Adipocyte (in vitro differentiated cells): ENCODE data around the gene EFCAB11.
"Not testable (repeated sequence)": the region's sequence is repeated elsewhere in the genome, so short reads cannot be mapped to it uniquely, and the experiment has no call there.

Experiments
- DNase-seq: peaks from one replicate; pipeline ENCODE4 v3.0.0-alpha.2; 2015; ENCODE audit warnings: low read depth
- H3K27me3 ChIP-seq: replicated peaks from 2 replicates; pipeline ENCODE4 v1.7.0; 2013; ENCODE audit warnings: mild to moderate bottlenecking, low read length, moderate library complexity; ENCODE audit not compliant: control insufficient read depth, insufficient read depth
- H3K36me3 ChIP-seq: 2 replicates; pipeline ENCODE4 v1.7.0; 2013; ENCODE audit warnings: low read length, mild to moderate bottlenecking, moderate library complexity; ENCODE audit not compliant: control insufficient read depth, insufficient read depth, severe bottlenecking
- H3K4me1 ChIP-seq: 2 replicates; pipeline ENCODE4 v1.7.0; 2013; ENCODE audit warnings: mild to moderate bottlenecking, low read length, moderate library complexity; ENCODE audit not compliant: control insufficient read depth, insufficient read depth
- H3K4me3 ChIP-seq: 2 replicates; pipeline ENCODE4 v1.7.0; 2013; ENCODE audit warnings: mild to moderate bottlenecking, low read length, moderate library complexity
- H3K9ac ChIP-seq: 2 replicates; pipeline ENCODE4 v1.7.0; 2013; ENCODE audit warnings: mild to moderate bottlenecking, low read length, moderate library complexity
- H3K9me3 ChIP-seq: 2 replicates; pipeline ENCODE4 v1.7.0; 2013; ENCODE audit warnings: mild to moderate bottlenecking, low read length, moderate library complexity; ENCODE audit not compliant: control insufficient read depth

Gene EFCAB11

DNA sequence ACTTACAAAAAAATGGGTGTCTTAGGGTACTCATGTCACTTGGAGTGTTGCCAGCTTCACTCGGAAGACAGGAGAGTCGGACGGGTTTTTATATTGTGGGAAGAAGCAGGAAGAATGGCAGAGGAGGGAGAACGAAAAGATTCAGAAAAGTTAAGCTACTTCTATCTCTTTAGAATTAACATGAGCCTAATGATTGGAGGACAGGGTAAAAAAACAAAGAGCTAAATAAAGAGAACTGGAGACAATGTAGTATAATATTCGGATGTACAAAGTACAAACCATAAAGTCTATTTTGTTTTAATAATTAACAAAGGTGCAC is 43.9 kb downstream of the EFCAB11 start:
- no peak for DNase-seq

DNA sequence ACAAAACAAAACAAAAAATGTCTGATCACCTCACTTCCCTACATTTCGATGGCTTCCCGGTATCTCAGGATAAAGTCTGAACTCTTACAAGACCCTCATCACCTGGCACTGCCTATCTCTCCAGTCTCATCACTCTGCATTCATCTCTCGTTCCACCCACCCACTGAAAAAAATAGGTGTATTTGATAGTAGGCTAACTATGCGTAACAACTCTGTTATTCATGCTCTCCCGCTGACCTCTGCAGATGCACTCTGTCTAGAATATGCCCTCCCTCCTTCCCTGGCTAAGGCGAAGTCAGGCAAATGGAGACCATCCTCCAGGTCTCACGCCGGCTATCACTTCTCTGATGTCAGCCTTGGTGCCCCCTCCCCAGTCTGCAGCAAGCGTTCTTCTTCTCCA is 44.9 kb downstream of the EFCAB11 start:
- Histone ChIP-seq H3K27me3 (no peaks in the 10 kb centered on the region), H3K4me1 (peaks cover 30% of the 10 kb centered on the region), H3K9ac (no peak overlapping the region), H3K9me3 (no peaks in the 10 kb centered on the region), H3K4me3 (no peak overlapping the region), H3K36me3 (no peaks in the 10 kb centered on the region)
- DNase-seq: no peak

More for the DNA sequence above, 43.9 kb downstream of the EFCAB11 start:
- Histone ChIP-seq H3K36me3 (no peaks in the 10 kb centered on the region), H3K27me3 (no peaks in the 10 kb centered on the region), H3K4me1 (peaks cover 36% of the 10 kb centered on the region), H3K4me3 (peak overlapping the region; percentile 34), H3K9ac (peak overlapping the region; percentile 56), H3K9me3 (no peaks in the 10 kb centered on the region)

DNA sequence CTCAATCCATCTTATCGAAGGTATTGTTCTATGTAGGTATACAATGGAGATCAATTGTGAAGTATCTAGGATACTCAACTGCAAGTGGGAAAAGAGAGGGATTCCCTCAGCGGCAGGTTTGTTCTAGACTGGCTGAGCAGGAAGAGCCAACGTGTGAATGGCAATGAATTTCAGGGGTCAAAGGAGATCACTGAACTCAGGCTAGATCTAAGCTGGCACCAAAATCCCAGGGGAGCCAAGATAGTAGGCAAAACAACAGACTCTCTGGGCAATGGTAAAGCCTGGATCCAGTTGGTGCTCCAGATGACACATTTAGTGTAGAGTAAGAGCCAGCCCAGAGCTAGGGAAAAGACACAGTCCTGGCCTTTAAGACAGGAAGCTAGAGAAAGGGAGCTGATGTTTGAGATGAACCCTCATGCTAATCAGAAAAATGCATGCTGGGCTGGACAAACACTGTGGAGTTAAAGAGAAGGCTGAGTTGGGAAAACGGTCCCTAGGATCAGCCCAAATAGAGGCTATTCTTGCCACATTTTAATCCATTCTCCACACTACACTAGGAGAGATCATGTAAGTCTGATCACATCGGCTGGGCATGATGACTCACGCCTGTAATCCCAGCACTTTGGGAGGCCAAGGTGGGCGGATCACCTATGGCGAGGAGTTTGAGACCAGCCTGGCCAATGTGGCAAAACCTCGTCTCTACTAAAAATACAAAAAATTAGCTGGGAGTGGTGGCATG is 45.6 kb downstream of the EFCAB11 start:
- Histone ChIP-seq H3K36me3 (no peaks in the 10 kb centered on the region), H3K9ac (no peak overlapping the region), H3K27me3 (no peaks in the 10 kb centered on the region), H3K4me1 (peaks cover 30% of the 10 kb centered on the region), H3K4me3 (no peak overlapping the region), H3K9me3 (no peaks in the 10 kb centered on the region)
- DNase-seq: no peak

GRCh38 chr14:89907655-89908054 is 46.9 kb downstream of the EFCAB11 start:
- H3K36me3 ChIP-seq: no peaks in the 10 kb centered on the region
- H3K4me3 ChIP-seq: no peak overlapping the region
- peaks cover 23% of the 10 kb centered on the region for H3K4me1 ChIP-seq
- H3K9ac ChIP-seq: no peak overlapping the region
- no peak for DNase-seq
- H3K27me3 ChIP-seq: no peaks in the 10 kb centered on the region
- H3K9me3 ChIP-seq: no peaks in the 10 kb centered on the region

DNA sequence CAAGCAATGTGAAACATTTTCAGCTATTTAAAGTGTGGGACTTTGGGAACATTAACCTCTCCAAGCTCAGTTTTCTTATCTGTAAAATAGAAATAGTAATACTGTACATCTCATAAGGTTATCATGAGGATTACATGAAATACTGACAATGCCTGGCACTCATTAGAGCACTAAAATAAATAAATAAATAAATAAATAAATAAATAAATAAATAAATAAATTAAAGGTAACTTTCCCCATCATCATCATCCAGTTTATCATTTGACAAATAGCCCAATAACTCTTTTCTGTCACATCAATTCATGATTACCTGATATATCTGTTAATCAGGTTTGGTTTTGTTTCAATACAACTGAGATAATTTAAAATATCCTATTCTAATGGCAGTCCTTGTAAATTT is 48.5 kb downstream of the EFCAB11 start:
- Histone ChIP-seq H3K9me3 (no peaks in the 10 kb centered on the region), H3K27me3 (no peaks in the 10 kb centered on the region), H3K36me3 (no peaks in the 10 kb centered on the region), H3K9ac (no peak overlapping the region), H3K4me3 (no peak overlapping the region), H3K4me1 (peaks cover 7% of the 10 kb centered on the region)
- no peak for DNase-seq

GRCh38 chr14:89903340-89903952 is 51.1 kb downstream of the EFCAB11 start:
- Histone ChIP-seq H3K27me3 (no peaks in the 10 kb centered on the region), H3K9me3 (no peaks in the 10 kb centered on the region), H3K36me3 (no peaks in the 10 kb centered on the region), H3K4me1 (peaks cover 9% of the 10 kb centered on the region), H3K9ac (no peak overlapping the region), H3K4me3 (peak overlapping the region; percentile 43)
- DNase-seq: no peak

GRCh38 chr14:89902881-89903280 is 51.6 kb downstream of the EFCAB11 start:
- Histone ChIP-seq H3K36me3 (no peaks in the 10 kb centered on the region), H3K4me1 (peaks cover 9% of the 10 kb centered on the region)

GRCh38 chr14:89900802-89901201 is 53.7 kb downstream of the EFCAB11 start:
- no peak overlapping the region for H3K9ac ChIP-seq
- peak; percentile 59 for DNase-seq
- H3K9me3 ChIP-seq: no peaks in the 10 kb centered on the region
- H3K27me3 ChIP-seq: no peaks in the 10 kb centered on the region
- no peak overlapping the region for H3K4me3 ChIP-seq
- no peaks in the 10 kb centered on the region for H3K36me3 ChIP-seq
- H3K4me1 ChIP-seq: peaks cover 9% of the 10 kb centered on the region

More at GRCh38 chr14:89902881-89903280, 51.6 kb downstream of the EFCAB11 start:
- Histone ChIP-seq H3K9ac (no peak overlapping the region), H3K27me3 (no peaks in the 10 kb centered on the region), H3K9me3 (no peaks in the 10 kb centered on the region), H3K4me3 (peak overlapping the region; percentile 43)
- DNase-seq: no peak

DNA sequence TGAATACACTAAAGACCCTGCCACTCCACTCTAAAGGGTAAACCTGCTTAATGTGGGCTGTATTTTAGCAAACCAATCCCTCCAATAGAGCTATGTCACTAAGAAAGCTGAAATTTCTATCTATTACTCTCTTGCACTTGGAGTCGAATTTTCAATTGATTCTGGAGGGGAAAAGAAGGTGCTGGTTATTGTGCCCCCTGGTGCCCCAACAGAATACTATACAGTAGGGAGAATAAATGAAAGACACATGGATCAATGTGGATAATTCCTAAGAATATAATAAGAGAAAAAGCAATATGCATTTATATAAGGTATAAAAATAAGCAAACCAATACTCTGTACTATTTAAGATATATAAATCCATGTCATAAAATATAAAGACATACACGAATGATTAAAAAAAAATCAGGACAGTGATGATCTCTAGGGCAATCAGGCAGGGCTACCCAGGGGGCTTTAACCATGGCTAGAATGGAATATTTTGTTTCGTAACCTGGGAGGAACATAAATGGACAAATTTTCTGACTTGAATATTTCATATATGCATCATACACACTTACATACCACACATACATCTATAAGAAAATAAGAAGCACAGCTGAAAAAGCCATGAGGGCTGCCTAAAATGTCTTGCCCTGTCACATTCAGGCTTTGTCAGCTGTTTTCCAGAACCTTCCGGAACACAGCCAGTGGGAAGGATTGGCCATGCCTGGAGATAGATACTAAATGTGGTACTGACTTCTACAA is 54.4 kb downstream of the EFCAB11 start:
- Histone ChIP-seq H3K27me3 (no peaks in the 10 kb centered on the region), H3K4me3 (no peak overlapping the region), H3K9ac (no peak overlapping the region), H3K36me3 (no peaks in the 10 kb centered on the region), H3K4me1 (peaks cover 9% of the 10 kb centered on the region), H3K9me3 (no peaks in the 10 kb centered on the region)
- DNase-seq: peak; percentile 62

DNA sequence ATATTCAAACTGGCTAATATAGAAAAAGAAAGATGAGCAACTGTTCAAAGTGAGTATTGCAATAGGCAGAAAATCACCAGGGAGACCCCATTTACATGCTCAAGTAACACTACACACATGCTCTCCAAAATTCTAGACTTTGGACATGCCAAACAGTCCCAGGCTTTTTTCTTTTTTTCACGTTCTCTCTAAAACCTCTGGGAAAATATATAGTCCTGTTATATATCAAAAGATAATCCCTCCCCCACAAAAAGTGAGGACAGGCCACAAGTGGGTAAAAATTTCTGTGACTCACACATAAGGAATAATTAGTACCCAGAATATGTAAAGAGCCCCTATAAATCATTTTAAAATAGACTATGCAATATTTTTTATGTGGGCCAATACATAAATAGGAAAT is 55.2 kb downstream of the EFCAB11 start:
- H3K27me3 ChIP-seq: no peaks in the 10 kb centered on the region
- no peaks in the 10 kb centered on the region for H3K9me3 ChIP-seq
- H3K4me3 ChIP-seq: no peak overlapping the region
- peaks cover 9% of the 10 kb centered on the region for H3K4me1 ChIP-seq
- no peaks in the 10 kb centered on the region for H3K36me3 ChIP-seq
- H3K9ac ChIP-seq: no peak overlapping the region
- no peak for DNase-seq

DNA sequence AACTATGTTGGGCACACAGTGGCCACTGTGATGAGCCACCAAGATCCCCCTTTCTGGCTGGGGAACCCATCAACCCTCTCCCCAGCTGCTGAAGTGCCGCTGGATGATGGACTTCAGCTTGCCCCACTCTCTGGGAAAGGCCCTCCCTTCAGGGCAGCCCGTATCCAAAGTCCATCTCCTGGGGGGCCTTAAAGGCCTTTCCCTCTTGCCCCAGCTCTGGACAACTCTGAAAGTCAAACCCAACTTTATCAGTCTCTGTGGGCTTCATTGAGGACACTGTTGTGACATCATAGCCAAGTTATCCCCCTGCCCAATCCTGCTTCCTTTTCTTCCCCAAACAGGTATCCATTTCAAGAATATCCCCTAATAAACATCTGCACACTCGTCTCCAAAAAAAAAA is 61.1 kb downstream of the EFCAB11 start:
- H3K9ac ChIP-seq, H3K36me3 ChIP-seq, H3K9me3 ChIP-seq, H3K4me3 ChIP-seq, H3K27me3 ChIP-seq, DNase-seq: not testable (repeated sequence)
- peaks cover 20% of the 10 kb centered on the region for H3K4me1 ChIP-seq
